GM19099 (cell line): ENCODE measurements around the gene OTOG.

ENCODE experiments used
- POLR2A ChIP-seq: IDR thresholded peaks from 3 replicates; pipeline ENCODE4 v1.6.1; 2011; ENCODE audit warnings: low read depth; ENCODE audit not compliant: insufficient read length; ENCODE audit errors: extremely low read depth

Gene OTOG

DNA sequence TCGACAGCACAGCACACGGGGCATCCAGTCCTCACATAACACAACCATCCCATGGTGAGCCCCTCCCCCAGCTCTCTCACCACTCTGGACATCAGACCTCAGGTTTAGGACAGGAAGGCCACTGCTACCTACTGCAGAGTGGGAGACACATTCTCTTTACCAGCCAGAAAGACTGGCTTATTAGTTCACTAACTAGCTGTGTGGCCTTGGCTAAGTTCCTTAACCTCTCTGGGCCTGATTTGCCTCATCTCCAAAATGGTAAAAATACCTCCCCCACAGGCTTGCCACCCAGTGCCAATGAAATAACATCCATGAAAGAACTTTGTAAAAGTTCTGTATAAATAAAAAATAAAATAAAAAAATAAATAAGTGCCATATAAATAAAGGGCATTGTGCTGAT lies 35.0 kb upstream of the OTOG start:
- TF ChIP-seq POLR2A, result no peak

DNA sequence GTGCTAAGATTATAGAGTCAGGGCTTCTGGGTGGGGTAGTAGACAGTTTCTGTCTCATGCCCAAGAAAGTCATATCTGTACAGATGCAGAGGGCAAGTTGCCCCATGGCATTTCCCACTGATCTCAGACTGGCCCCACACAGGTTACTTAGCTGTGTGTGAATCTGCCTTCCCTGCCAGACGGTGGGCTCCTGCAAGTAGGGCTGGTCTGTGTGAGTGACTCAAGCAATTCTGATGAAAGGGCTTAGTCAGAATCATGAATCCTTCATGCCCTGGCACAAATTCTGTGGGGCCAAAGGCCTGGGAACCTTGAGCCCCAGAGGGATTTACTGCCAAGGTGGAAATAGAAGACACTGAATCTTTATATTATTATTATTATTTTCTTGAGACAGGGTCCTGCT lies 33.2 kb upstream of the OTOG start:
- no peak for TF ChIP-seq POLR2A

DNA sequence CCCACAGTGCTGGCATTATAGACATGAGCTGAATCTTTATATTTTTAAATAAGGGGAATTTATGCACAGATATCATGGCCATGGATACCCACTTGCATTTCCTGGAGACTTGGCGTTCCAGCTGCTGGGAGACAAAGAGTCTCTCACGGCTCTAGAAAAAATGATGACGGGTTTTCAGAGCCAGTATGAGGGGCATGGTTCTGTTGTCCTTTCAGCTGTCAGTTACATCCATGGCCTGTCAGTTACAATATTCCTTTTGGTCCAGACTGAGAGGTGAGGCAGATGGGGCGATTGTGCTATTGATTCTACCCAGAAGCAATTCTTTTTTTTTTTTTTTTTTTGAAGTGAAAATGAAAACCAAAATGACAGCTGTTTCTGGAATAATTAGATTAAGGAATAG lies 32.6 kb upstream of the OTOG start:
- no peak for TF ChIP-seq POLR2A

DNA sequence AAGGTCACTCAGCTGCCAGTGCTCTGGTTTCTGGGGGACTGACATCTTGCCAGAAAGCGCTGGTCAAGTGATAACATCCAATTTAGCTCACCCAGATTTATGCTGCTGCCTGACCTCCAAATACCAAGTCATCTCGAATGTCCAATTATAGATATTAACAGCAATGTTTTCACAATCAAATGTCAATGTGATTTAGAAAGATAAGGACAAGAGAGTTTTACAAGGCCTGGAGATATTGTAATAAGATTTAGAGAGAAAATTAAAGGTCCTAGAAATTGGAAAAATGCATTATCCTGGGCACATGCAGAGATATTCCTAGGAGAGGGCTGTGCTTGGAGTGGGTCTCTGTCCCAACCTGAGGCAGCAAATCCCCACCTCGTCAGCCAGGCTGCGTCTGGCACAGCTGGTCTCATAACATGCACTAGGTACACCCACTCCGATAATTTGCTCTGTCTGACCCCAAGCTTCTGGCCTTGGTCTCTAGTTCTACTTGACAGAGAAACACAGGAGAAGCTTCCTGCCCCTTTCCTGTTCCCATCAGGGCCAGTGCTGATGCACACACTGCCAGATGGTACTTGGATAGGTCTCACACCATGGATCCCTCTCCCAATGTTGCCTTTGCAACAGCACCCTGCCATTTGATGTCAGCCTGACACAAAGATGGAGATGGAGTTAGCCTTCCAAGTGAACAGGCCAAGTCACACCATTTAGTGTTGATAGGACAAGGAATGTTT lies 31.4 kb upstream of the OTOG start:
- no peak for TF ChIP-seq POLR2A

DNA sequence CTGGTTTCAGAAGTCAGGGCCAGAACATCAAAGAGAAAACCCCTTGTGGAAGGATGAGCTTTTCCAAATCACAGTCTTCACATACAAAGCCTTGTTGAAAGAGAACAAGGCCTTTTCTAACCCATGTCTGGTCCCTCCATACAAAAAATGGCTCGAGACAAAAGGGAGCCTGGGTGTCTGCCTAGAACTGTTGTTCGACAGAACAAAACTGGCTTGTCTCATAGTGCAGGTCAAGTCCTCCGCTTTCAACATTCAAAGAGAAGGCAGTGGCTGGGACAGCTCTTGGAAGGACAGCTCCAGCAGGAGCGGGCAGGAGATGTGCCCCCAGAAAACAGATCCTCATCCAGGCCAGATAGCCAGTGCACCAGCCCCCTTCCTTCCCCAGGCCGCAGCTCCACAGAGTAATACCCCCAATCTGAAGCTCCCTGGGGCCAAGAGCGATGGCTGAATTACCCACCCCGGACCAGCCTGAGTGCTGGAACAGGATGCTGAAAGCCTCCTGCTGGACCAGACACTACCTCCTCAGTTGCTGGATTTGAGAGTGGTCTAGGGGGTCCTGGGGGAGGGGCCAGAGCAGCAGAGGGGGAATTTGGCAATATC lies 30.4 kb upstream of the OTOG start:
- no peak for TF ChIP-seq POLR2A

DNA sequence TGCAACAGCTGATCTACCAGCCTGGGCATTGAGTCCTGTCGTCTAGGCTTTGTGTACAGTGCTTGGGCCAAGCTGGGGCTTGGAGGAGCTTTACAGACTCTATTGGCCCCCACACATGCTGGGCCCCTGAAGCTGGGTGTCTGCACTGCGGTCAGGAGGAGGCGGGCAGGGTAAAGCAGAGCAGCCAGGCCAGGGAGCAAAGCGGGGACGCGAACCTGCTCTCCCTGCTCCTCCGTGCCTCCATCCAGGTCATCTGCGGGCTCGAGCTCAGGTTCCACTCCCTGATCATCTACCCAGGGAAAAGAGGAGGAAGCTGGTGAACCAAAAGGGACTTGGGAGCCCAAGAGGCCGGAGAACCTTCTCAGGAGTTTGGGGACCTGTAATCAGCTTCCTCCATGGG lies 29.9 kb upstream of the OTOG start:
- no peak for TF ChIP-seq POLR2A

DNA sequence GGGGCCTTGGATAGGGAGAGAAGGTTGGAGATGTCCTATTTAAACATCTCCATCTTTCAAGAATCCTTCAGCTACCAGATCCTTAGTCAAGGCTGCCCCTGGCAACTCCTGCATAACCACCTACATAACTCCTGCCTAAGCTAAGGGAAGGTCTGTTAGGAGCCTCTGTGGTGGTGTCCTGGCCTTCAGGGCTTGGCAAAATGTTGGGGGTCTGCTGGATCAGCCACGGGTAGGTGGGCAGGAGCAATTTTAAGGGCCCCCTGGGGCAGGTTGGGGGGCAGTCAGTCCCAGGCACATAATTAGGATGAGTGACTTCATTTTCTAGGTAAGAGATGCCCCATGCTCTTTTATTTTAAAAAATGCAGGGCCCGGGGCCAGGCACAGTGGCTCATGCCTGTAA lies 28.7 kb upstream of the OTOG start:
- no peak for TF ChIP-seq POLR2A

DNA sequence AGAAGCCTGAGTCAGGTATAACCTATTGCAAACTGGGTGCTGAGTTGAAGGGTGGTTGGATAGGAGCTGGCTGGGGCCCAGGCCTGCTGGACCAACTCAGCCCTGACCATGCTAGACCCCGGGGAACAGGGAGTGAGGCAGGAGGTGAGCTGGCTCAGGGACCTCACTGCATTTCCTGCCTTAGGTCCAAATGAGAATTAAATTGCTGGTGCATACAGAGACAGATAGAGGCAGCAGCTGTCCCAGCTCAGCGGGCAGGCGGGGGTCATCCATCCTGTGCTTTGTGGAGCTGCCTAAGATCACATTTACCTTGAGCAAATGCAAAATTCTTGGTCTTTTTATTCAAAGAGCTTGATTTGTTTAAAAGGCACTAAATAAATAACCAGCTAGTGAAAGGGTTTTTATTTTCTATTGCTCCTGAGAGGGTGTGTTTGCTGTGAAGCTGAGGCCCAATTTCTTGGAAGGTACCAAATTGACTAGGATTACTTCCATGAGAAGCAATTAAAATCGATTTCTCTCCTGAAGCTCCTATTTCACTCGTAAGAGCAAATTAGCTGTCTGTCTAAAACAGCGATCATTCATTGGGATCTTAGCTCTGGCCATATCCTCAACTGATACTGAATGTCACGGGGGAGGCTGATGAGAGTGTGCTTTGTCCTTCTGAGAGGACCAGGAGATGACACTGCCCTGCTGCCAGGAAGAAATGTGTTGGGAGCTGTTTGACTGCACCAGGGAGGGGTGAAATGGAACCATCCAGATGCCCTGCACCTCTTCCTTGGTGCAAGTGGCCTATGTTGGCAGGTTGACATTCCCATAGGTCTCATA lies 27.8 kb upstream of the OTOG start:
- no peak for TF ChIP-seq POLR2A

DNA sequence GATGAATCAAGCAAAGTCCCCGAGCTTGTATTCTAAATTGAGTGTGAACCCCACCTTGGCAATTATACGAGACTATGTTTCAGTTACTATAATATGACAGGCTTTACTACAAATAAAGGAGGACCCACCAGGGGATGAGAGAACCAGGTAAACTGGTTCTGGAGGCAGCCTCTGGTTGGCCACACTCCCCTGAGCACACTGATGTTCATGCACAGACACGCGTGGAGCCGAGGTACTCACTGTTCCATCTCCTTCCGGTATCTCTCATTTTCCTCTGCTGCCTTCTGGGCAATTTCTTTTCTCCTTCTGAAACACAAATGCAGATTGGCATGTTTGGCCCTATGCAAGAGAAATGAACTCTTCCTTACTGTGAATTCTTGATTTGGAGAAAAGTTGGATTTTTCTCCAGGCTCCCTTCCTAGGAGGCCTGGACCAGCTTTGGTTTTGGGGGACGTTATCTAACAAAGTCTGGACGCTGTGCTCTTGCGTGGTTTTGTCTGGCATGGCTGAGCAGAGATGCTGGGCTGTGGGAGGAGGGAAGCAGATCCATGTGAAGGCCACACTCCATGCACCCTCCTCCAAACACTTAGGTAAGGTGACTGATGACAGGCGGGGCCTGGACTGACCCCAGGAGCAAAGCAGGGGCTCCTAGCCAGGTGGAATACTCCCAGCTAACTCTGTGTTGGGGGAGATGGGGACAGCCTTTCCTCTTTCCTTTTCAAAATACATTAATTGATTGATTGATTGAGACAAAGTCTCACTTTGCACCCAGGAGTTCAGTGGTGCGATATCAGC lies 25.8 kb upstream of the OTOG start:
- TF ChIP-seq POLR2A, result no peak

DNA sequence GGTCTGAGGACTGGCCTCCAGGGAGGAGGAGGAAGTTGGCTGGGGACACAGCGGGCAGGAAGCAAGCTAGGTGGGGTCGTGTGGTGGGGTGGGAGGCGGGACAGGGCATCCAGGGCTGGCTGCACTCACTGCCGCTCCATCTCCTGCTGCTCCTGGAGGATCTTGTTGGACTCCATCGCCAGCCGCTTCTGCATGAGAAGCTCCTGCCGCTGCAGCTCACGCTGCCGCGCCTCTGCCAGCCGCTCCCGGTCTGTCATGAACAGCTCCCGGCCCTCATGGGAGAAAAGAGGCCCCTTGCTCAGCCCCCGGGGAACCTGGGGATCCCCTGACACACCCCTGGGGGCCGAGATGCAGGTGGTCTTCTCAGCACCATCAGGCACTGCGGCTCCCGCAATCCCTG lies 24.4 kb upstream of the OTOG start:
- no peak for TF ChIP-seq POLR2A

DNA sequence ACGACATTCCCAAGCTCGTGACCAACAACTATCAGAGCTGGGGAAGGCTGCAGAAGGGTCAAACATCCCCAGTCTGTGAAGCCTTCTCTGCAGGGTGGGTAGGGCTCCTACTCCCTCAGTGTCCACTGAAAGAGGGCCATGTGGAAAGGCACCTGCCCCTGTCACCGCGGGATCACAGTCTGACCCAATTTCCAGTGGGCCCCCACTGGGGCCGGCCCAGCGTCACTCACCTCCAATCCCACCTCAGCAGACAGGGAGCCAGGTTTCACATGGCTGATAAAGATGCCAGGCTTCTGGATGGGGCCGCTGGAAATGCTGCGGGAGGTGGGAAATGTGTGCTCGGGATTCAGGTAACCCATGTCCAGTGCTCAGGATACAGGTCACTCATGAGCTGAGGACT lies 22.8 kb upstream of the OTOG start:
- no peak for TF ChIP-seq POLR2A

DNA sequence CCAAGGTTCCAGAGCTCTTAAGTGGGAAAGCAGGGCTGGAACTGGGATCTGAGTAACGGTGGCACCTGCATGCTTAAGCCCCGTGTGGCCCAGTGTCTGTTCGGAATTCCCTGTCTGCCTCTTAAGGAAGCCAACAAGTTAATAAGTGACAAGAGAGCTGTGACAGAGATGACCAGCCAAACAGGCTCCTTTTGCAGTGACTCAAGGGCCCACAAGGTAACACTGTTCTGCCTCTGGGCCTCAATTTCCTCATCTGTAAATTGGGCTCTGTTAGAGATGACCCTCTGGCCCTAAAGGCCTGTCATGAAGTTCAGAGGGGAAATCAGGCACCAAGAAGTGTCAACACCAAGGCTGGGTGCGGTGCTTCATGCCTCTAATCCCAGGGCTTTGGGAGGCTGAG lies 21.5 kb upstream of the OTOG start:
- no peak for TF ChIP-seq POLR2A

DNA sequence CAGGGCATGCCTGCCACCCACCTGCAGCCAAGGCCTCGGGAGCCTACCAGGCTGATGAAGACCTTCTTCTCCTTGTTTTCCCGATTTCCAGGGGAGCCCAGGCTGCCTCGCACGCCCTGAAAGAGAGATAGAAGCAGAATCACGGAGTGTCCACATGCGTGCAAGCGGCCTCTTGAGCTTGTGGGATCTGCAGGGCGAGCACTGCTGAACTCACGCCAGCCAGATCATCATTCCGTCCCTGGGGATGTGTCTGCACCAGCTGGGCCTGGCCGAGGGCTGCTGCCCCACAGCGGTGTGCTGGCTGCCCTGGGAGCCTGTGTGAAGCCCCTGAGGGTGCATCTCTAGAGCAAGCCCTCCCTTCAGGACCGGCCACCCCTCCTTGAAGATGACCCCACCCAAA lies 20.7 kb upstream of the OTOG start:
- no peak for TF ChIP-seq POLR2A

DNA sequence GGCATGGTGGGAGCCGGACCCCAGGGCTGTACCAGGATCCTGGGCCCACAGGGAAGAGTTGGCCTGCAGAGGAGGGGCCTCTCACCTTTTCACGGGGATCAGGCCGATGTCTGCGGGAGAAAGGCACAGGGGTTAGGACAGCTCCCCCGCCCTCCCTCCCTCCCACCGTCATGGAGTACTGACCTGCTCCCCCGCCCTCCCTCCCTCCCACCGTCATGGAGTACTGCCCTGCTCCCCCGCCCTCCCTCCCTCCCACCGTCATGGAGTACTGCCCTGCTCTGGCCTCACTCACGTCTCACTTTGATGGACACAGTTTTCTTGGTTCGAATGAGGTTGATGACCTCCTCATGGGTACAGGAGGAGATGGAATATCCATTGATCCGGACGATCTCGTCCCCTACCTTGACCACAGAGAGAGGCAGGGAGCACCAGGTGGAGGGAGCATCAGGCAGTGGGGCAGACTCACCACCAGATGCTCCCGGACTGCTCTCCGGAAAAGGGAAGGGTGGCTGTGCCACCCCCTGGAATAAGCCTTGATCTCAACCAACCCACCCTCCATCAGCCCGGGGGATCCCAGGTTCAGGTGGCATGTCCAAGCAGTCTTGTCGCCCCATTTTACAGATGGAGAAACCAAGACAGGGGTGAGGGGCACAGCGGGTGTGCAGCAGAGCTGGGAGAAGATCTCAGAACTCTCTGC lies 20.0 kb upstream of the OTOG start:
- no peak for TF ChIP-seq POLR2A

DNA sequence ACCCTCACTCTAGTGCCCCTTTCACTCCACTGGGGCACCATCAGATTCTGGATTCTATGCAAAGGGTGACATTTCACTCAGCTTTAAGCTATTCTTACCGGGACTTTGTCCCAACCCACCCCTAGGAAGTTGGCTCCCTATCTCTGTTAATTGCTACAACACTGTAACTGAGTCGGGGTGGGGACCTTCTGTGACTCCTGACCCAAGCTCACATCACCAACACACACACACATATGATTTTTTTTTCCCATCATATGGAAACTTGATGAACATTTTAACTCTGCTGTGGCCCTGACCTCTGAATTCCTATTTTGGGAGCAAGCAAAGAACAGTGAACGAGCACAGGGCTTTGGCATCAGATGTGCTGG lies 19.4 kb upstream of the OTOG start:
- no peak for TF ChIP-seq POLR2A
